Hepatocyte (in vitro differentiated cells): ENCODE data around the gene AAK1. TPM values are rescaled to one million over a fixed set of nuclear protein-coding genes. Genes with fewer than 3 reads are reported as not detected.

ENCODE experiments used
- DNase-seq: peaks from one replicate; pipeline ENCODE4 v3.0.0-alpha.2; 2016; ENCODE audit warnings: low spot score
- H2AFZ ChIP-seq: fragments of 200-600 bp; sonication (generic); 2 replicates; pipeline ENCODE4 v1.6.0; 2016; ENCODE audit warnings: antibody characterized with exemption, mild to moderate bottlenecking
- H3K27ac ChIP-seq: fragments of 200-600 bp; sonication (generic); 2 replicates; pipeline ENCODE4 v1.5.1; 2016; ENCODE audit warnings: mild to moderate bottlenecking
- H3K27me3 ChIP-seq: fragments of 200-600 bp; sonication (generic); 2 replicates; pipeline ENCODE4 v1.6.1; 2016
- H3K36me3 ChIP-seq: fragments of 200-600 bp; sonication (generic); replicated peaks from 2 replicates; pipeline ENCODE4 v1.5.1; 2016; ENCODE audit warnings: low read depth; ENCODE audit not compliant: insufficient read depth
- H3K4me1 ChIP-seq: fragments of 200-600 bp; sonication (generic); 2 replicates; pipeline ENCODE4 v1.5.1; 2016; ENCODE audit warnings: mild to moderate bottlenecking, moderate library complexity; ENCODE audit not compliant: insufficient read depth
- H3K4me2 ChIP-seq: fragments of 200-600 bp; sonication (generic); 2 replicates; pipeline ENCODE4 v1.6.0; 2016
- H3K4me3 ChIP-seq: fragments of 200-600 bp; sonication (generic); 2 replicates; pipeline ENCODE4 v1.5.1; 2016; ENCODE audit warnings: mild to moderate bottlenecking
- H3K79me2 ChIP-seq: fragments of 200-600 bp; sonication (generic); 2 replicates; pipeline ENCODE4 v1.6.0; 2017; ENCODE audit warnings: mild to moderate bottlenecking
- H3K9me2 ChIP-seq: fragments of 200-600 bp; sonication (generic); replicated peaks from 2 replicates; pipeline ENCODE4 v1.6.0; 2017; ENCODE audit warnings: mild to moderate bottlenecking; ENCODE audit not compliant: insufficient read depth
- H3K9me3 ChIP-seq: fragments of 200-600 bp; sonication (generic); 2 replicates; pipeline ENCODE4 v1.5.1; 2016; ENCODE audit warnings: low read depth, mild to moderate bottlenecking
- H4K20me1 ChIP-seq: fragments of 200-600 bp; sonication (generic); 2 replicates; pipeline ENCODE4 v1.6.0; 2016; ENCODE audit warnings: mild to moderate bottlenecking; ENCODE audit not compliant: insufficient read depth, poor library complexity, severe bottlenecking
- EZH2 ChIP-seq: fragments of 200-600 bp; sonication (generic); IDR thresholded peaks from 2 replicates; pipeline ENCODE4 v1.6.1; 2016; ENCODE audit warnings: antibody characterized with exemption, mild to moderate bottlenecking, borderline replicate concordance
- EZH2phosphoT487 ChIP-seq: fragments of 200-600 bp; sonication (generic); IDR thresholded peaks from one replicate; pipeline ENCODE4 v1.6.1; 2018; ENCODE audit warnings: antibody characterized with exemption, mild to moderate bottlenecking, low read depth, moderate library complexity; ENCODE audit not compliant: unreplicated experiment, severe bottlenecking
- WGBS: methylation state at CpG from one replicate; pipeline ENCODE4 v1.1.6; 2016; ENCODE audit warnings: low lambda C conversion rate; ENCODE audit errors: missing lambda C conversion rate; 5-methylcytosine and 5-hydroxymethylcytosine counted together
- polyA plus RNA-seq: library from polyadenylated mRNA; unstranded; fragments of >200 nt; fragmentation: Nextera tagmentation; extraction: Ambion mirVana; gene quantifications from 2 replicates; pipeline ENCODE4 v1.2.1, GENCODE V29; 2016
- total RNA-seq: library from RNA; depleted of rRNA; stranded (reverse); fragments of >200 nt; gene quantifications from 2 replicates; pipeline ENCODE4 v1.2.3, GENCODE V29; 2014
- TF ChIP-seq, protein P1 (sequence below): fragments of 200-600 bp; sonication (generic); IDR thresholded peaks from 2 replicates; pipeline ENCODE4 v1.5.1; 2016; ENCODE audit warnings: antibody characterized with exemption, mild to moderate bottlenecking; ENCODE audit not compliant: poor library complexity

The AAK1 gene
- total and polyA plus RNA-seq, 2 experiments from 2014 or later, result 30.1 to 30.8 TPM

DNA sequence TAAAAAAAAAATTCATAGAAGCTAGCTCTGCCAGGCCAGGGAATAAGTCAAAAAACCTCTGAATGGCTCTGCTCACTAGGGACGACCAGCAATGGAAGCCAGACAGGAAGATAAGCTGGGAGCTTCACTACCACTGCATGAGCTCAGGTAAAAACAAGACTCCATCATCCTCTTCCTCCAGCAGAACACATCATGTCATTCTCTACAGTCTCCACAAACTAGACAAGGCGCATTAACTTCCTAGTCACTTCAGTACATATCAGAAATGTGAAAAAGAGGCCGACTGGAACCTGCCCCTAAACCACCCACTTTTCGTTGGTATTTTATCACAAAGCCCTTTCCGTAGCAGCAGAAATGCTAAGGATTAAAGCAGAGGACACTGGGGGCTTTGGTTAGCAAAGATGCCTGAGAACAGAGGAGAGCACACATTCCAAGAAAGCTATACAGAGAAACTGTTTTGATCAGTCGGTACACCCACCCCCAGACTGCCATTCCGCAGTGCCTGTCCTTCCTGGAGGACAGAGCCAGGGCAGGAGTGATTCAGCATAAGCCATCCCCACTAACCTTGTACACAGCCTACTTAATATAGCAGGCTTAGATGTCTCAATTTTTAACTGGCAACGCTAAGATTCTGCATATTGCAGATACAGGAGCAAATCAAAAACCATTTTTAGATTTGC lies 53.4 kb downstream of the AAK1 start:
- no peaks in the 10 kb centered on the region for H3K9me2 ChIP-seq

DNA sequence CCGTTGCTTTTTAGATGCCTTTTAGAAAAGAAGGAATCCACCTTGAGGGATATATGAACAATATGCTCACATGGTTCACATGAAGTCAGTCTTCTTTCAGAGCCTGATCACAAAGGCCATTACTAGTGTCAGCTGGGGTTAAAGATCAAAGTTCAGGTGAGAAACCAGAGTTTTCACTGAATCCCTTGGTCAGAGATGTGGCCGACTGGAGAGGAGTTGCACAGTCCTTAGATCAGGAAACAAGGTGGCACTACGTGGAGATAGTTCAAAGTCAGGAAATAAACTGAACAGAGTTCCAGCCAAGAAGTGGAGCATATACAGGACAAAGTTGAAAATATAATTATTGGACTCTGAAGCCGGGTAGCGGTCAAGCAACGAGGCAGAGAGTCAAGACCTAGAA lies 54.6 kb downstream of the AAK1 start:
- no peak for DNase-seq
- no peak overlapping the region for H3K4me3 ChIP-seq
- no peaks in the 10 kb centered on the region for H3K27me3 ChIP-seq
- H3K9me3 ChIP-seq, result no peaks in the 10 kb centered on the region
- no peak overlapping the region for H3K27ac ChIP-seq
- no peaks in the 10 kb centered on the region for H3K9me2 ChIP-seq
- 83% methylated on average over 6 of the region's 6 CpGs for WGBS
- H3K36me3 ChIP-seq, result no peaks in the 10 kb centered on the region
- no peak overlapping the region for H2AFZ ChIP-seq
- H3K79me2 ChIP-seq, result peaks cover 73% of the 10 kb centered on the region
- no peak for TF ChIP-seq EZH2
- TF ChIP-seq, protein P1, sequence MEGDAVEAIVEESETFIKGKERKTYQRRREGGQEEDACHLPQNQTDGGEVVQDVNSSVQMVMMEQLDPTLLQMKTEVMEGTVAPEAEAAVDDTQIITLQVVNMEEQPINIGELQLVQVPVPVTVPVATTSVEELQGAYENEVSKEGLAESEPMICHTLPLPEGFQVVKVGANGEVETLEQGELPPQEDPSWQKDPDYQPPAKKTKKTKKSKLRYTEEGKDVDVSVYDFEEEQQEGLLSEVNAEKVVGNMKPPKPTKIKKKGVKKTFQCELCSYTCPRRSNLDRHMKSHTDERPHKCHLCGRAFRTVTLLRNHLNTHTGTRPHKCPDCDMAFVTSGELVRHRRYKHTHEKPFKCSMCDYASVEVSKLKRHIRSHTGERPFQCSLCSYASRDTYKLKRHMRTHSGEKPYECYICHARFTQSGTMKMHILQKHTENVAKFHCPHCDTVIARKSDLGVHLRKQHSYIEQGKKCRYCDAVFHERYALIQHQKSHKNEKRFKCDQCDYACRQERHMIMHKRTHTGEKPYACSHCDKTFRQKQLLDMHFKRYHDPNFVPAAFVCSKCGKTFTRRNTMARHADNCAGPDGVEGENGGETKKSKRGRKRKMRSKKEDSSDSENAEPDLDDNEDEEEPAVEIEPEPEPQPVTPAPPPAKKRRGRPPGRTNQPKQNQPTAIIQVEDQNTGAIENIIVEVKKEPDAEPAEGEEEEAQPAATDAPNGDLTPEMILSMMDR, result no peak
- no peak for TF ChIP-seq EZH2phosphoT487
- no peak overlapping the region for H3K4me2 ChIP-seq
- no peaks in the 10 kb centered on the region for H3K4me1 ChIP-seq
- H4K20me1 ChIP-seq, result no peaks in the 10 kb centered on the region

More for the DNA sequence above, 53.4 kb downstream of the AAK1 start:
- TF ChIP-seq EZH2 (no peak), EZH2phosphoT487 (no peak)
- TF ChIP-seq, protein P1, result no peak
- no peaks in the 10 kb centered on the region for H4K20me1 ChIP-seq
- no peaks in the 10 kb centered on the region for H3K4me1 ChIP-seq
- peaks cover 71% of the 10 kb centered on the region for H3K79me2 ChIP-seq
- no peak overlapping the region for H3K4me3 ChIP-seq
- WGBS, result 64% methylated on average over 8 of the region's 8 CpGs
- H3K27me3 ChIP-seq, result no peaks in the 10 kb centered on the region
- H3K36me3 ChIP-seq, result no peaks in the 10 kb centered on the region
- H3K4me2 ChIP-seq, result no peak overlapping the region
- no peak overlapping the region for H2AFZ ChIP-seq
- peak overlapping the region; percentile 16 for H3K27ac ChIP-seq
- H3K9me3 ChIP-seq, result no peaks in the 10 kb centered on the region
- no peak for DNase-seq

DNA sequence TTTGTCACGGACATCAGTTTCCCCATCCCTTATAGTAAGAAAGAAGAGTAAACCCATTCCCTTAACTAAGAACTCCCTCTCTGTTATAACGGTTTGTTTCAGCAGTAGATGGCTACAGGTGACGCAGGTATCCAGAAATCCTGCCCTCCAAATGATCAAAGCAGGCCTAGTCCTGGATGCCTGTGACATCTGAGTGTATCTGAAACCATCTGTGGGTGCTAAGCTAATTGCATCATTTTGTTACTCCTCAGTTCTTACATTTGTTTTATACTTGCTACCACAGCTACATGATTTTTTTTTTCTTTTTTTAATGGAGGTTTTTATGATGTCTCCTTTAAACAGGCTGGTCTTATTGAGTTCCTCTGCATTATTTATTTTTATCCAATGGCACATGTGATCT lies 55.1 kb downstream of the AAK1 start:
- Histone ChIP-seq H3K27me3 (no peaks in the 10 kb centered on the region), H3K4me2 (no peak overlapping the region), H3K79me2 (peaks cover 73% of the 10 kb centered on the region), H3K36me3 (no peaks in the 10 kb centered on the region), H3K27ac (no peak overlapping the region), H4K20me1 (no peaks in the 10 kb centered on the region), H3K4me1 (no peaks in the 10 kb centered on the region), H2AFZ (no peak overlapping the region), H3K9me2 (no peaks in the 10 kb centered on the region), H3K4me3 (no peak overlapping the region), H3K9me3 (no peaks in the 10 kb centered on the region)
- TF ChIP-seq, protein P1, result no peak
- no peak for TF ChIP-seq EZH2phosphoT487
- TF ChIP-seq EZH2, result no peak
- 97% methylated on average over 3 of the region's 3 CpGs for WGBS
- no peak for DNase-seq
